Keratinocyte (primary cell): ENCODE measurements around the gene COPS3.

Experiments
- CTCF ChIP-seq, 3 experiments: IDR thresholded peaks in 1 of 3; conservative IDR thresholded peaks in 1 of 3; optimal IDR thresholded peaks in 1 of 3; 2 replicates in 2 of 3; 3 replicates in 1 of 3; pipeline versions ENCODE3 to v1.5.1; 2011; ENCODE audit warnings: low read length in 3 of 3, mild to moderate bottlenecking in 3 of 3, moderate library complexity in 2 of 3, control low read depth in 1 of 3, inconsistent platforms in 1 of 3; ENCODE audit not compliant: insufficient read depth in 2 of 3; ENCODE audit errors: extremely low read depth in 1 of 3
- EZH2 ChIP-seq: IDR thresholded peaks from one replicate; pipeline ENCODE4 v1.6.1; 2012; ENCODE audit warnings: inconsistent platforms, mild to moderate bottlenecking, low read length, moderate library complexity

- TF ChIP-seq CTCF (optimal IDR thresholded peaks at IDR 0.05 in 1 of 3, IDR thresholded peaks at IDR 0.05 in 1 of 3, conservative IDR thresholded peaks at IDR 0.05 in 1 of 3; ENCODE audit: extremely low read depth in 1 of 3, insufficient read depth in 2 of 3, low read length in 3 of 3) (no peak), EZH2 (no peak)
These were observed 48.8 kb downstream of the COPS3 start for GRCh38 chr17:17232303-17232621.
